Measurements from ENCODE around the gene C5orf34.

DNA sequence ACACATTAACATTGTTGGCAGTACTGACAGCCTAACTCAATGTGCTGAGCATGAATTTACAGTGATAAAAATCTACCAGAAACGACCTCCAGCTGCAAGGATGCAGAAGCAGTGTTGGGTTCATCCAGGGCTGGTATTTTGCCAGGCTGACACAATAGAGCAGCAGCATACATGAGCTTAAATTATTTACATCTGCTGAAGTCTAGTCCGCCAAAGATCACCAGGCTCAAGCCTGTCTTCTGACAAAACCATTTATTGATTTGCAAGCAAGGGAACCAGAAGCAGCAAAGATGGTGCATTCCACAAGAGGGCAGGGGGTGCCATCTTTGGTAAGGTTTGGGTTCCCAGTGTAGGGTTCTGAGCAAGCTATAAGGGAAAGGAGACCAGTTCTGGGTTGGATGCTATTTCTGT lies 8.7 kb upstream of the C5orf34 start:
- TF ChIP-seq, protein P1, sequence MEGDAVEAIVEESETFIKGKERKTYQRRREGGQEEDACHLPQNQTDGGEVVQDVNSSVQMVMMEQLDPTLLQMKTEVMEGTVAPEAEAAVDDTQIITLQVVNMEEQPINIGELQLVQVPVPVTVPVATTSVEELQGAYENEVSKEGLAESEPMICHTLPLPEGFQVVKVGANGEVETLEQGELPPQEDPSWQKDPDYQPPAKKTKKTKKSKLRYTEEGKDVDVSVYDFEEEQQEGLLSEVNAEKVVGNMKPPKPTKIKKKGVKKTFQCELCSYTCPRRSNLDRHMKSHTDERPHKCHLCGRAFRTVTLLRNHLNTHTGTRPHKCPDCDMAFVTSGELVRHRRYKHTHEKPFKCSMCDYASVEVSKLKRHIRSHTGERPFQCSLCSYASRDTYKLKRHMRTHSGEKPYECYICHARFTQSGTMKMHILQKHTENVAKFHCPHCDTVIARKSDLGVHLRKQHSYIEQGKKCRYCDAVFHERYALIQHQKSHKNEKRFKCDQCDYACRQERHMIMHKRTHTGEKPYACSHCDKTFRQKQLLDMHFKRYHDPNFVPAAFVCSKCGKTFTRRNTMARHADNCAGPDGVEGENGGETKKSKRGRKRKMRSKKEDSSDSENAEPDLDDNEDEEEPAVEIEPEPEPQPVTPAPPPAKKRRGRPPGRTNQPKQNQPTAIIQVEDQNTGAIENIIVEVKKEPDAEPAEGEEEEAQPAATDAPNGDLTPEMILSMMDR (IDR thresholded peaks at IDR 0.05; ENCODE audit: low read depth, low read length, poor library complexity, severe bottlenecking): no peak
- no peak for TF ChIP-seq EZH2phosphoT487 (IDR thresholded peaks at IDR 0.05; ENCODE audit: borderline replicate concordance, low read length)
